Activated CD4-positive, alpha-beta T cell treated with anti-CD3 and anti-CD28 coated beads for 36 hours (primary cell): ENCODE results near the gene CTNNB1. TPM values are rescaled to one million over a fixed set of nuclear protein-coding genes. Genes with fewer than 3 reads are reported as not detected.

Source experiments
- ATAC-seq: fragments of 200-7000 bp; cut with Tn5 transposase; one replicate; pipeline ENCODE4 v1.10.0; 2021; ENCODE audit warnings: mild to moderate bottlenecking, moderate library complexity
- CTCF ChIA-PET: fragments of 350-600 bp; sonication (Branson Sonifier 250); formaldehyde crosslinking; loops from one replicate; lab custom pipeline; 2021; ENCODE audit warnings: antibody characterized with exemption; lab: Charles Lee
- POLR2A ChIA-PET: fragments of 350-600 bp; sonication (Branson Sonifier 250); formaldehyde crosslinking; loops from one replicate; lab custom pipeline; 2021; ENCODE audit warnings: antibody characterized with exemption, inconsistent platforms; lab: Charles Lee
- DNase-seq: peaks from one replicate; pipeline ENCODE4 v3.0.0-alpha.2; 2020
- H3K27ac Mint-ChIP-seq: one replicate; pipeline ENCODE4 v1.8.0; 2021; ENCODE audit warnings: mixed read lengths
- H3K27me3 Mint-ChIP-seq: one replicate; pipeline ENCODE4 v1.8.0; 2021; ENCODE audit warnings: mixed read lengths
- H3K36me3 Mint-ChIP-seq: one replicate; pipeline ENCODE4 v1.8.0; 2021; ENCODE audit warnings: low read depth, mixed read lengths
- H3K4me1 Mint-ChIP-seq: one replicate; pipeline ENCODE4 v1.8.0; 2021; ENCODE audit warnings: mixed read lengths
- H3K4me3 Mint-ChIP-seq: one replicate; pipeline ENCODE4 v1.8.0; 2021; ENCODE audit warnings: mild to moderate bottlenecking, moderate library complexity, mixed read lengths
- H3K9me3 Mint-ChIP-seq: one replicate; pipeline ENCODE4 v1.8.0; 2021; ENCODE audit warnings: low read depth, mixed read lengths
- intact Hi-C, 2 experiments: fragments of 100-400 bp; cut with DNase I in 1 of 2; cut with micrococcal nuclease in 1 of 2; formaldehyde crosslinking; loops; one replicate each; pipeline versions ENCODE4 v1.14.2 to v1.15.1; 2022 to 2024; cut with DNase I, micrococcal nuclease
- total RNA-seq, 2 experiments: library from RNA; stranded (reverse); gene quantifications; one replicate each; pipeline ENCODE4 v1.2.3, GENCODE V29; 2021

CTNNB1 gene
- total RNA-seq, 2 experiments from 2014 or later: 114 to 158 TPM

DNA sequence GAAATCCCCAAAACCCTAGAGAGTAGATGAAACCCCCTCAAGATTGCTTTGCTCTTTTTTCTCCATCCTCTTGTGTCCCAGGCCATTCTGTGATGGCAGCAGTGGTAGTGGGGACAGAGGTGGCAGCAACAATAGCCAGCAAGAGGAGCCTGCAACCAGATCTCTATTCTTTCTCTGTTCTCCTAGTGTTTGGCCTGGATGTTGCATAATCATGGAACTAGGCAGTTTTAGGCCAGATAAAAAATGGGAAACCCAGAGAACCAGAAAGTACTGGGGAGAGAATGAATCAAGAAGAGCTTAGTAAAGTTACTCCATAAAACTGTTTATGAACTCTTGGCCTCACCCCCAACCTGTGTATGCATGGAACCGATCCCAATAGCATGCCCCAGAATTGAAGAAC is 52.3 kb downstream of the CTNNB1 start:
- intact Hi-C loops: no loop called here
- Mint-ChIP-seq H3K9me3 (peaks cover 8% of the 10 kb centered on the region), H3K4me3 (no peak overlapping the region), H3K27me3 (no peaks in the 10 kb centered on the region), H3K36me3 (peaks cover 4% of the 10 kb centered on the region), H3K27ac (no peak overlapping the region), H3K4me1 (no peaks in the 10 kb centered on the region)
- ChIA-PET CTCF (interaction anchor here (1.3 kb wide), 1 partner anchor 11 kb away, joined by 4 read pairs; no protein-coding TSS in a partner anchor), POLR2A (no interaction called here)
- ATAC-seq (no peak), DNase-seq (no peak)

DNA sequence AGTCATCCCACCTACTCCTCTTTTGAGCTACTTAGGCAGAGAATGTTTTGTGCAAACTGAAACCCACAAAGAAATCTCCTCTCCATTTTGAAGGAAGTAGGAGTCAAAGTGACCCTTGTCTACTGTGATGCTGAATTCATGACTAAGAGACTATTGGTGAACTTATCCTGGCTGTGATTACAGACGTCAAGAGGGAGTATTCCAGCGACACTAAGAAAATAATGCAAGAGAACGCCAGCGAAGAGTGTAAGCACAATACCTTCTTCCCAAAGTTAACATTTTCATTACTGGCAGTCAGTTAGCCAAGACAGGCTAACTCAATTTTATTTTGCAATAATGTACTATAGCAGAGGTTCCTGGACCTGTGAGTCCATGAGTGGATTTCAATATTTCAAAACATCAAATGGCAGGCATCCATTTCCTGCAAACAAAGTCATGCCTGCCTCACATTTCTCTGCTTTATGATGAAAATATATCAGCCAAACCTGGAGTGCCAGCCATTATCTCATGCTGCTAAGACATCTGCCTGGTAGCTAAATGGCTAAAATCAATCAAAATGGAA is 59.0 kb downstream of the CTNNB1 start:
- H3K36me3 Mint-ChIP-seq: no peaks in the 10 kb centered on the region
- ATAC-seq: no peak
- no peak overlapping the region for H3K27ac Mint-ChIP-seq
- ChIA-PET CTCF (no interaction called here), POLR2A (no interaction called here)
- H3K27me3 Mint-ChIP-seq: no peaks in the 10 kb centered on the region
- H3K9me3 Mint-ChIP-seq: peaks cover 3% of the 10 kb centered on the region
- DNase-seq: no peak
- H3K4me3 Mint-ChIP-seq: no peak overlapping the region
- intact Hi-C loops: no loop called here
- no peaks in the 10 kb centered on the region for H3K4me1 Mint-ChIP-seq

DNA sequence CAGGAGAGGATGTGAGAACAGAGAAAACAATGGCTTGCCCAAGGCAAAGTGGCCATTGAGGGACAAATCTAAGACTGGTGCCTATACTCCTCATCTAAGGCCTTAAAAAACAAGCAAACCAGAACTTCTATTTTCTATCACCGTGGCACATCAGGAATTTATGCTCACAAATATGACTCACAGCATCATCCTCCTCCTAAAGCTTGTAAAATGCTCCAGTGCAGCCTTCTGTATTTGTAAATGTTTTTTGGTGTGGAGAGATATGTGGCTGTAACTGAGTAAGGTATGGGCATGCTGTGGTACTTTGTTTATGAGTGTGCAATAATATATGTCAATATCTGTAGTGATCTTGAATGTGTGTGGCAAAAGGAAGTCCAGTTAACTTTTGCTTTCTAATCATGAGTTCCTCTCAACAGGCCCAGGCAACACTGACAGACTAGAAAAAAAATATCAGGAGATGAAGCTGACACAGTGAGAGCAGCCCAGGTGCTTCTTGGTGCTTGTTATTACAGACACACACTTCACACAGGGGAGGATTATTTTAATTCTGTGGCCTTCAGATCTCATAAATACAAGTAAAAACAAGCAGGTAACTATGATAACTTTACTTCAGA is 60.3 kb downstream of the CTNNB1 start:
- ChIA-PET POLR2A (no interaction called here), CTCF (no interaction called here)
- Mint-ChIP-seq H3K4me3 (no peak overlapping the region), H3K9me3 (no peaks in the 10 kb centered on the region), H3K36me3 (no peaks in the 10 kb centered on the region), H3K4me1 (no peaks in the 10 kb centered on the region), H3K27ac (no peak overlapping the region), H3K27me3 (no peaks in the 10 kb centered on the region)
- DNase-seq (no peak), ATAC-seq (no peak)
- intact Hi-C loops: loop anchor here in 1 of 2 experiments (10.0 kb wide), 1 partner anchor 675 kb away; no protein-coding TSS in a partner anchor

DNA sequence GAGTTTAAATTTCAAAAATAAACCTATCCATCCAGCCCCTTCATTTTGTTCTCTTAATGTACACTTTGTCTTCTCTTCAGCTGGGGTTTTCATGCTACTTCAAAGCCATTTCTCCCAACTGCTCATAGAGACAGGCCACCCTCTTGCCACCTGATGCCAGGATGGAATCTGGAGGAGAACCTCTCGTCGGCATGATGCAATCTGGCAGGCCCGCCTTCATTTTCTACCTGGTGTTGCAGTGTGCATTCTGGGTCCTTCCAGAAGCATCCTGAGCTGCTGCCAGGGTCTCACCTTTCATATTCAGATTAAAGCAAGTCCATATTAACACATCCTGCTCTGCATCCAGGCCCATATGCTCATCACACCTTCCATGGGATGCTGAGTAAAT is 60.8 kb downstream of the CTNNB1 start:
- H3K4me1 Mint-ChIP-seq: no peaks in the 10 kb centered on the region
- intact Hi-C loops: loop anchor here in 1 of 2 experiments (10.0 kb wide), 1 partner anchor 675 kb away; no protein-coding TSS in a partner anchor
- H3K27me3 Mint-ChIP-seq: no peaks in the 10 kb centered on the region
- H3K36me3 Mint-ChIP-seq: no peaks in the 10 kb centered on the region
- DNase-seq (no peak), ATAC-seq (no peak)
- no peak overlapping the region for H3K27ac Mint-ChIP-seq
- H3K9me3 Mint-ChIP-seq: no peaks in the 10 kb centered on the region
- no peak overlapping the region for H3K4me3 Mint-ChIP-seq
- ChIA-PET POLR2A (no interaction called here), CTCF (no interaction called here)

DNA sequence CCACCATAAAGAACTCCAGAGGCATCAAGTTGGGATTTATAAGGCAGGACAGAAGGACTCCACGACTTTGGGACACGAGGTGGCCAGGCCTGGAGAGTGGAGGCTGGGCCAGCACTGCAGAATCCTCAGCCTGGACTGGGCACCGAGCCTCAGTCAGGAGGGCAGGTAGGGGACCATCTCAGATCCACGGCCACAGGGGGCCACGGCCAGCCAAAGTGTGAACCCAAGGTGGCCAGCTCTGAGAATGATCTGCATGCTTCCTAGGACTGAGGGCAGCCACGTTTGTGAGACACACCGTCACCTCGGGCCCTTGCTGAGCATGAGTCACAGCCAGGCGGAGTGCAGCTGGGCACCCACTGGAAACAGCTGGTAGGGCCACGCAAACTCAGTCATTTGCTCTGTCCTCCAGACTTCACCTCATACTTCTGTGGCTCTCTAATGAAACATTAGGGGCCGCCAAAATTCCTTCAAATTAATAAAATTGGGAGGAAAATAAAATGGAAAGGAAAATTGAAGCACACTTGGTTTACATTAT is 65.8 kb downstream of the CTNNB1 start:
- no peak for ATAC-seq
- no peak overlapping the region for H3K4me3 Mint-ChIP-seq
- H3K27me3 Mint-ChIP-seq: no peaks in the 10 kb centered on the region
- ChIA-PET CTCF (interaction anchor here (1.1 kb wide), 1 partner anchor 10 kb away, joined by 3 read pairs; no protein-coding TSS in a partner anchor), POLR2A (no interaction called here)
- no peak overlapping the region for H3K27ac Mint-ChIP-seq
- H3K4me1 Mint-ChIP-seq: no peaks in the 10 kb centered on the region
- H3K36me3 Mint-ChIP-seq: no peaks in the 10 kb centered on the region
- no peaks in the 10 kb centered on the region for H3K9me3 Mint-ChIP-seq
- no peak for DNase-seq
- intact Hi-C loops: loop anchor here in 1 of 2 experiments (10.0 kb wide), 1 partner anchor 680 kb away; no protein-coding TSS in a partner anchor

DNA sequence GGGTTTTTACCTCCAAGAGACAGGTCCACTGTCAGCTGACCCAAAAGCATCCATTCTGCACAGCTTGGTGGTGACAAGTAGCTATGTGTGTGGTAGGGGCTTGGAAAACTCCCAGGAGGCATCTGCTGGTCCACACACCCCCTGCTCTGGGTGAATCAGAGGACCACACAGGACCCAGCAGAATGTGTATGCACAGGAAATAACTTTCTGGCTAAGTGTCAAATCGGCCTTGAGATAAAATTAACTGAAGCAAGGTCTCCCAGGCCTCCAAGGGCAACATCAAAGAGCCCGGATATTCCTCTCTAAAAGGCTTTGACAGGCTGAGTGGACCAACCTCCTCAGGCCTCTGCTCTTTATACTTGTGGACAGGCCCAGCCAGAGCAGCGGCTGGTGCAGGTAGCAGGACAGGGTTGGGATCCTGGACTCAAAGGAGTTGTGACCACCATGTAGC is 66.5 kb downstream of the CTNNB1 start:
- no peak overlapping the region for H3K4me3 Mint-ChIP-seq
- H3K27ac Mint-ChIP-seq: no peak overlapping the region
- no peaks in the 10 kb centered on the region for H3K36me3 Mint-ChIP-seq
- intact Hi-C loops: loop anchor here in 1 of 2 experiments (10.0 kb wide), 1 partner anchor 681 kb away; no protein-coding TSS in a partner anchor
- ChIA-PET CTCF (interaction anchor here (1.1 kb wide), 1 partner anchor 10 kb away, joined by 3 read pairs; no protein-coding TSS in a partner anchor), POLR2A (no interaction called here)
- H3K9me3 Mint-ChIP-seq: no peaks in the 10 kb centered on the region
- no peak for DNase-seq
- no peak for ATAC-seq
- no peaks in the 10 kb centered on the region for H3K4me1 Mint-ChIP-seq
- no peaks in the 10 kb centered on the region for H3K27me3 Mint-ChIP-seq

DNA sequence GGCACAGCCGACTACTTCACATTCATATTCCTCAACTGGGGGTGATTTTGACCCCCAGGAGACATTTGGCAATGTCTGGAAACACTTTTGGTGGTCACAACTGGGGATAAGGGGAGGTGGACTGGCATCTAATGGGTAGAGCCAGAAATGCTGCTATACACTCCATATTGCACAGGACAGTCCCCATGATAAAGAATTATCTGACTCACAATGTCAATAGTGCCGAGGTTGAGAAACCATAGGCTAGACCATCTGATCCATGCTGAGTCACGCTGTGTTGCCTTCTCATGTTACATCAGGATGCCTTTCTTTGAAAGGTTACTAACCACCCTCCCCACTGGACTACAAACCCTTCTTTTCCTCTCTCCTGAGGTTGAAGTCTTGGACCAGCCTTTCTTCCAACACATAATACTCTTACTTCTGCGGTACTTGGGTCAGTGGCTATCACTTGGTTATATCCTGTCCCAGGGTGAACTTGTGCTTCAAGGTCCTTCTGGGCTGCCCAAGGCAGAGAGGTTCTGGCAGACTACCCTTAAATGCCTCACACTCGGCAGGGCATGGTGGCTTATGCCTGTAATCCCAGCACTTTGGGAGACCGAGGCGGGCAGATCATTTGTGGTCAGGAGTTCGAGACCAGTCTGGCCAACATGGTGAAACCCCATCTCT is 68.8 kb downstream of the CTNNB1 start:
- Mint-ChIP-seq H3K9me3 (peaks cover 6% of the 10 kb centered on the region), H3K27ac (no peak overlapping the region), H3K4me1 (no peaks in the 10 kb centered on the region), H3K27me3 (no peaks in the 10 kb centered on the region), H3K4me3 (no peak overlapping the region), H3K36me3 (no peaks in the 10 kb centered on the region)
- intact Hi-C loops: loop anchor here in 1 of 2 experiments (10.0 kb wide), 1 partner anchor 683 kb away; no protein-coding TSS in a partner anchor
- CTCF ChIA-PET: no interaction called here
- ATAC-seq: no peak
- POLR2A ChIA-PET: no interaction called here
- no peak for DNase-seq

DNA sequence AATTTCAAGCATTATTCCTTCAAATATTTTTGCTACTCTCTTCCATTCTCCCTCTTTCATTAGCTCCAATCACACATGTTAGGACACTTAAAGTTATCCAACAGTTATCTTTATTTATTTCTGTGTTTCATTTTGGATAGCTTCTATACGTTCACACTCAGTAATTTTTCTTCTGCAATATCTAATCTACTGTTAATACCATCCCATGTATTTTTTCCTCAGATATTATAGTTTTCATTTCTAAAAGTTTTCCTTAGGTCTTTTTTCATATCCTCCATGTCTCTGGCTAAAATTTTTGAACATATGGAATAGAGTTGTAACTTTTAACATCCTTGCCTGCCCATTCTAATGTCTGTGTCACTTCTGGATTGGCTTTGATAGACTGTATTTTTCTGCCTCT is 73.4 kb downstream of the CTNNB1 start:
- Mint-ChIP-seq H3K27ac (no peak overlapping the region), H3K9me3 (peaks cover 12% of the 10 kb centered on the region), H3K36me3 (peaks cover 4% of the 10 kb centered on the region), H3K27me3 (no peaks in the 10 kb centered on the region), H3K4me3 (no peak overlapping the region), H3K4me1 (no peaks in the 10 kb centered on the region)
- POLR2A ChIA-PET: no interaction called here
- intact Hi-C loops: no loop called here
- DNase-seq: no peak
- CTCF ChIA-PET: interaction anchor here (0.6 kb wide), 1 partner anchor 98 kb away, joined by 4 read pairs; no protein-coding TSS in a partner anchor
- ATAC-seq: no peak

DNA sequence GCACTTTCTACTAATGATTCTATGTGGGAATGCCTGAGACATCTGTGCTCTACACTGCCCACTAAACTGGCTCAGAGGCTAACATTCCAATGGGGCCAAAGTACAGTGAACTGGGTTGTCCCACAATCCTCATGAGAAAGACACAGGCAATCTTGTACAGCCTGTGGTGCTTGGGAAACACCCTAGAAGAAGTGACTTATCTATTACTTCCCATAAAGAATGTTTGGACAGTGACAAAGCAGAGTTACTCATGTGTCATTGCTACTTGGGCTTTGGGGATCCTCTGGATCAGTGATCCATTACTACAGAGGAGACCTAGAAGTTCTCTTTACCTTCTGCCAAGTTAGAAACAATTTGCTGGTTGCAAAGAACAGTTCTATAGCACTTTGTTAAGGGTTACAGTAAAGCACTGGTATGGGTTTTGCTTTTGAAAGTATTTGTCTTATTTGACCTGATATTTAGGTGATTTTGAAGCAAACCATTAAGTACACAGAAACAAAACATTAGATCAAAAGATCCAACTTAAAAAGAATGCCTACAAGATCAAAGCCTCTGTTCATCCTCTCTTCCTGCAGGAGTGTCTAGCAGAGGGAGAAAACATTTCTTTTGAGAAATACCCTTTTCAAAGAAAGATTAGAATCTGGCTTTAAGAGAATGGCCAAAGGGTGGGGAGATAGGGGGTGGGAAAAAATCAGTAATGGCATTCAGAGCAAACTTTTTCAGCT is 75.8 kb downstream of the CTNNB1 start:
- Mint-ChIP-seq H3K36me3 (peaks cover 4% of the 10 kb centered on the region), H3K27me3 (no peaks in the 10 kb centered on the region)
- CTCF ChIA-PET: interaction anchor here (0.8 kb wide), 1 partner anchor 10 kb away, joined by 3 read pairs; no protein-coding TSS in a partner anchor

DNA sequence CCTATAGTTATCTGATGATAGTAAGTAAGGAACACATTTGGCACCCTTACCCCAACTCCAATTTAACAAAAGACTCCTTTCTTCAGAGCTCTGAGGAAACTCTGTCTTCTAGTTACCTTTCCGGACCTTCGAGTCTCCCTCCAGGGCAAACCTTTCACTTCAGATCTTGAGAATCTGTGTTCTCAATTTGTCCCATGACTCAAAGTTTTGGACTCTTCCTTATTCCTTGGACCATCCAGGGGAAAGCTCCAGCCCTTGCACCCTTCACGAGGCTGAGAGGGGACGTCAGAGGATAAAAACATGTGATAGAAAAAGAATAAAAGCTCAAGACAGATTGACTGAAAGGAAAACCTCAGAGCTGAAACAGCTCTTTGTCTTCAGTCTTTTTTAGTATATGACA is 76.9 kb downstream of the CTNNB1 start:
- ATAC-seq: no peak
- Mint-ChIP-seq H3K36me3 (peaks cover 4% of the 10 kb centered on the region), H3K27ac (no peak overlapping the region), H3K27me3 (no peaks in the 10 kb centered on the region), H3K9me3 (peaks cover 12% of the 10 kb centered on the region), H3K4me1 (no peaks in the 10 kb centered on the region), H3K4me3 (no peak overlapping the region)
- intact Hi-C loops: no loop called here
- ChIA-PET POLR2A (no interaction called here), CTCF (no interaction called here)
- no peak for DNase-seq

More for the DNA sequence above, 75.8 kb downstream of the CTNNB1 start:
- intact Hi-C loops: no loop called here
- POLR2A ChIA-PET: no interaction called here
- Mint-ChIP-seq H3K27ac (no peak overlapping the region), H3K9me3 (peaks cover 12% of the 10 kb centered on the region), H3K4me3 (no peak overlapping the region), H3K4me1 (no peaks in the 10 kb centered on the region)
- no peak for DNase-seq
- ATAC-seq: no peak
